ENCODE data around the gene URM1. TPM values are rescaled to one million over a fixed set of nuclear protein-coding genes. Genes with fewer than 3 reads are reported as not detected.
"Not testable (repeated sequence)": the region's sequence is repeated elsewhere in the genome, so short reads cannot be mapped to it uniquely, and the experiment has no call there.

URM1 gene
- total RNA-seq, 1 experiment from 2014 or later = 84.8 TPM

DNA sequence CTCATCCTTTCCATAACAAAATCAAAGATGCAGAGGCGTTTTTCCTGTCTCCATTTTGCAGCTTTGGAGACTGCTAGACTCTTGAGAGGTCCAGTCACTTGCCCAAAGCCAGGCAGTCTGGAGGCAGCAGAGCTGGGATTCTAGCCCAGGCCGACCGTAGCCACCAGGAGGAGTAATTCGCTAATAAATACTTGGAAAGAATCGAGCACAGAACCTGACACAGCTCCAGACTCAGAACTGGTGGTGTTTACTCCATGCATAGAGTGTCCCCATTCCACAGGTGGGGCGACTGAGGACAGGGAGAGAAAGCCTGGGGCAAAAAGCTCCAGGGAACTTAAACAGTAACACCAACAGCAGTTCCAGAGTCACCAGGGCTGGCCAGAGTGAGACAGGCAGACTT lies 38.8 kb downstream of the URM1 start:
- no TSS peak for BruUV-seq (replicated peaks)
- H3K4me3 ChIP-seq (ENCODE audit: low read depth, low read length, poor library complexity, severe bottlenecking) = no peak overlapping the region
- intact Hi-C loops (cut with micrococcal nuclease; ENCODE audit: unreplicated experiment) = loop anchor here (5.0 kb wide), 2 partner anchors 113 to 293 kb away; no protein-coding TSS in a partner anchor
- CTCF ChIA-PET = interaction anchor here (0.5 to 3.3 kb wide), 2 partner anchors 11 to 48 kb away, joined by 4 to 27 read pairs; partner anchors contain the start of gene CERCAM
- no peaks in the 10 kb centered on the region for H3K9me3 ChIP-seq (ENCODE audit: low read depth, low read length, poor library complexity, severe bottlenecking)
- no peaks in the 10 kb centered on the region for H3K27me3 ChIP-seq (replicated peaks; ENCODE audit: insufficient read depth, low read depth, low read length, poor library complexity)
- DNase-seq (ENCODE audit: low spot score) = peak; percentile 52
- H3K27ac ChIP-seq (ENCODE audit: low read depth, low read length, poor library complexity, severe bottlenecking) = no peak overlapping the region
- POLR2A ChIA-PET (ENCODE audit: low non-redundant PET) = interaction anchor here (0.6 kb wide), 1 partner anchor 13 kb away, joined by 5 read pairs; no protein-coding TSS in a partner anchor
- H3K36me3 ChIP-seq (ENCODE audit: insufficient read depth, low read length, poor library complexity, severe bottlenecking) = no peaks in the 10 kb centered on the region
- no peaks in the 10 kb centered on the region for H3K4me1 ChIP-seq (ENCODE audit: insufficient read depth, low read length, poor library complexity, severe bottlenecking)
- no peak for TF ChIP-seq EZH2 (IDR thresholded peaks at IDR 0.05; ENCODE audit: borderline replicate concordance, low read depth, low read length, poor library complexity, severe bottlenecking)
- TF ChIP-seq, protein P1, sequence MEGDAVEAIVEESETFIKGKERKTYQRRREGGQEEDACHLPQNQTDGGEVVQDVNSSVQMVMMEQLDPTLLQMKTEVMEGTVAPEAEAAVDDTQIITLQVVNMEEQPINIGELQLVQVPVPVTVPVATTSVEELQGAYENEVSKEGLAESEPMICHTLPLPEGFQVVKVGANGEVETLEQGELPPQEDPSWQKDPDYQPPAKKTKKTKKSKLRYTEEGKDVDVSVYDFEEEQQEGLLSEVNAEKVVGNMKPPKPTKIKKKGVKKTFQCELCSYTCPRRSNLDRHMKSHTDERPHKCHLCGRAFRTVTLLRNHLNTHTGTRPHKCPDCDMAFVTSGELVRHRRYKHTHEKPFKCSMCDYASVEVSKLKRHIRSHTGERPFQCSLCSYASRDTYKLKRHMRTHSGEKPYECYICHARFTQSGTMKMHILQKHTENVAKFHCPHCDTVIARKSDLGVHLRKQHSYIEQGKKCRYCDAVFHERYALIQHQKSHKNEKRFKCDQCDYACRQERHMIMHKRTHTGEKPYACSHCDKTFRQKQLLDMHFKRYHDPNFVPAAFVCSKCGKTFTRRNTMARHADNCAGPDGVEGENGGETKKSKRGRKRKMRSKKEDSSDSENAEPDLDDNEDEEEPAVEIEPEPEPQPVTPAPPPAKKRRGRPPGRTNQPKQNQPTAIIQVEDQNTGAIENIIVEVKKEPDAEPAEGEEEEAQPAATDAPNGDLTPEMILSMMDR (conservative IDR thresholded peaks at IDR 0.05; ENCODE audit: low read depth, low read length) = peak; percentile 39

DNA sequence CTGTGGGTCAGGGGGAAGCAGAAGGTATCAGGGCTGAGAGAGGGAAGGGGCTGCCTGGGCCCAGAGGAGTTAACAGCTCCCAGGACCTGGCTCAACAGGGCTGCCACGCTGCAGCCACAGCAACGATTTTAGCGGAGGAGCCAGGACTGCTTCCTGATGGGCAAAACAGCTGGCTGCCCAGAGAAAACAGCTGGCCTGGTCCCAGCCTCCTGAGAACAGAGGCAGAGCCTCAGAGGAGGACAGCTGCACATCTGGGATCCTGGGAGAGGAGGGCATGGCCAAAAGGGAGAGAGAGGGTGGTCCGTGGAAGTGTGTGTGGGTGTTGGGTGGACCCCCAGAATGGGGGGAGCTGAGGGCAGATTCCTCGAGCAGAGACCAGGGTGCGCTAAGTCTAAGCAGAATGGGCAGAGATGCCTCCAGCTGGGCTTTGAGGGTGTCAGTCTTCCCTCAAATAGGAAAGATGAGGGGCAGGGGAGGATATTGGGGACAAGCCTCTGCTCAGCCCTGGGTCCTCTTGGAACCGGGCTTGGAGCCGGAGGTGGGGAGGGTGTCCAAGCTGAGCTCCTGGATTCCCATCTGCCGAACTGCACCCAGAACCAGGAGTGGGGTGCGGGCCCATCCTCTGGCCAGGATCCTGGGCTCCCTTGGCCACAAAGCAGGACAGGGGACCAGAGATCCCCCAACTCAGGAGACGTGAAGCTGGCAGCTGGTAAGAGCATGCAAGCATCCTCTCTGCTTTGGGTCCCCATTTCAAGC lies 40.4 kb downstream of the URM1 start:
- H3K4me1 ChIP-seq (ENCODE audit: insufficient read depth, low read length, poor library complexity, severe bottlenecking) = peaks cover 8% of the 10 kb centered on the region
- no peaks in the 10 kb centered on the region for H3K27me3 ChIP-seq (replicated peaks; ENCODE audit: insufficient read depth, low read depth, low read length, poor library complexity)
- CTCF ChIA-PET = interaction anchor here (0.6 to 3.3 kb wide), 4 partner anchors 21 to 126 kb away, joined by 3 to 27 read pairs (median 6); no protein-coding TSS in a partner anchor
- no peak for DNase-seq (ENCODE audit: low spot score)
- no peak overlapping the region for H3K27ac ChIP-seq (ENCODE audit: low read depth, low read length, poor library complexity, severe bottlenecking)
- intact Hi-C loops (cut with micrococcal nuclease; ENCODE audit: unreplicated experiment) = loop anchor here (1.0 to 5.0 kb wide), 3 partner anchors 49 to 294 kb away; no protein-coding TSS in a partner anchor
- TF ChIP-seq, protein P1 (conservative IDR thresholded peaks at IDR 0.05; ENCODE audit: low read depth, low read length) = no peak
- no peak overlapping the region for H3K4me3 ChIP-seq (ENCODE audit: low read depth, low read length, poor library complexity, severe bottlenecking)
- H3K36me3 ChIP-seq (ENCODE audit: insufficient read depth, low read length, poor library complexity, severe bottlenecking) = no peaks in the 10 kb centered on the region
- POLR2A ChIA-PET (ENCODE audit: low non-redundant PET) = no interaction called here
- BruUV-seq (replicated peaks) = no TSS peak
- no peaks in the 10 kb centered on the region for H3K9me3 ChIP-seq (ENCODE audit: low read depth, low read length, poor library complexity, severe bottlenecking)

DNA sequence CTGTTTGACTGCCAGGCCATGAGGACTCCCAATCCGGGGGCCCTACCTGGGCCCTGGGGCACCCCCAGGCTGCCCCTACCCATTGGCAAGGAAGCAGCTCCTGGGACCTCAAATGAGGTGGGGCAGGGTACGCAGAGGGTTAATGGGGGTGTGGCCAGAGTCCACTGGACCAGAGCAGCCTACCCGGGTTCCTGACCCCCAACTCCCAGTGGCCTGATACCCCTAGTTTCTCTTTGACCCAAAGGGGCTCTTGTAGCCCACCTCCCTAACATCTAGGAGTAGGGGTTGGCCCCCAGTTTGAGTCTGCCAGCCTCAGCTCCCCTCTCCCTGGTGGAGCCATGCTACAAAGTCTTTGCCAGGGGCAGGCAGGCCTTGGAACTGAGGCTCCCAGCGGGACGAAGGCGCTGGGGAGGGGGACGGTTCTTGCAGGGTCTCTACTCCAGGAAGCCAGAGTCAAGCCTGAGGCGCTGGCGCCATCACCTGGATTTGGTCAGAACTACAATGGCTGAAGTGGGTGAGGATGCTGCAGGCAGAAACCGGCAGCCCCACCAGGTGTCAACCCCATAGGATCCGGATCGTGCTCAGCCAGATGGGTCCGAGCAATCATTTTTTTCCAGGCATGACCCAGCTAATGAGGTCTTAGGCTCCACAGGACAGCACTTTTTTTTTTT lies 41.1 kb downstream of the URM1 start:
- intact Hi-C loops (cut with micrococcal nuclease; ENCODE audit: unreplicated experiment) = loop anchor here (1.0 to 5.0 kb wide), 3 partner anchors 50 to 295 kb away; no protein-coding TSS in a partner anchor
- ChIA-PET POLR2A (ENCODE audit: low non-redundant PET) (no interaction called here), CTCF (interaction anchor here (3.3 kb wide), 1 partner anchor 50 kb away, joined by 27 read pairs; no protein-coding TSS in a partner anchor)
- no TSS peak for BruUV-seq (replicated peaks)
- H3K27me3 ChIP-seq (replicated peaks; ENCODE audit: insufficient read depth, low read depth, low read length, poor library complexity) = no peaks in the 10 kb centered on the region
- peak; percentile 88 for DNase-seq (ENCODE audit: low spot score)
- no peak for TF ChIP-seq EZH2 (IDR thresholded peaks at IDR 0.05; ENCODE audit: borderline replicate concordance, low read depth, low read length, poor library complexity, severe bottlenecking)
- TF ChIP-seq, protein P1 (conservative IDR thresholded peaks at IDR 0.05; ENCODE audit: low read depth, low read length) = peak; percentile 87
- peaks cover 15% of the 10 kb centered on the region for H3K4me1 ChIP-seq (ENCODE audit: insufficient read depth, low read length, poor library complexity, severe bottlenecking)
- H3K27ac ChIP-seq (ENCODE audit: low read depth, low read length, poor library complexity, severe bottlenecking) = no peak overlapping the region
- H3K36me3 ChIP-seq (ENCODE audit: insufficient read depth, low read length, poor library complexity, severe bottlenecking) = no peaks in the 10 kb centered on the region
- H3K9me3 ChIP-seq (ENCODE audit: low read depth, low read length, poor library complexity, severe bottlenecking) = no peaks in the 10 kb centered on the region
- H3K4me3 ChIP-seq (ENCODE audit: low read depth, low read length, poor library complexity, severe bottlenecking) = no peak overlapping the region

DNA sequence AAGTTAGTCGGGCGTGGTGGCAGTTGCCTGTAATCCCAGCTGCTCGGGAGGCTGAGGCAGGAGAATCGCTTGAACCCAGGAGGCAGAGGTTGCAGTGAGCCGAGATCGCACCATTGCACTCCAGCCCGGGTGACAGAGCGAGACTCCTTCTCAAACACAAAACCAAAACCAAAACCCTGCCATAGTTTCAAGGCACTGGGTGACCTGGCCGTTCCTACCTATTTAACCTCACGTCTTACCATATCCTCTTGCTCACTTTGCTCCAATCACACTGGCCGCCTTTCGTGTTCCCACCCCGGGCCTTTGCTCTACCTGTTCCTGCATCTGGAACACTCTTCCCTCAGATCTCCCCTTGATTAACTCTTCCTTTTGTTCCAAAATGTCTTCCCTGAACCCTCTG lies 42.6 kb downstream of the URM1 start:
- BruUV-seq (replicated peaks); CTCF ChIA-PET: not testable (repeated sequence)
- intact Hi-C loops (cut with micrococcal nuclease; ENCODE audit: unreplicated experiment) = loop anchor here (5.0 kb wide), 2 partner anchors 116 to 296 kb away; no protein-coding TSS in a partner anchor

More for the DNA sequence above, 42.6 kb downstream of the URM1 start:
- H3K27ac ChIP-seq (ENCODE audit: low read depth, low read length, poor library complexity, severe bottlenecking); POLR2A ChIA-PET (ENCODE audit: low non-redundant PET); H3K4me3 ChIP-seq (ENCODE audit: low read depth, low read length, poor library complexity, severe bottlenecking); H3K36me3 ChIP-seq (ENCODE audit: insufficient read depth, low read length, poor library complexity, severe bottlenecking); DNase-seq (ENCODE audit: low spot score); H3K9me3 ChIP-seq (ENCODE audit: low read depth, low read length, poor library complexity, severe bottlenecking); H3K27me3 ChIP-seq (replicated peaks; ENCODE audit: insufficient read depth, low read depth, low read length, poor library complexity): not testable (repeated sequence)
- H3K4me1 ChIP-seq (ENCODE audit: insufficient read depth, low read length, poor library complexity, severe bottlenecking) = peaks cover 17% of the 10 kb centered on the region

All from A673 (cell line).